Measurements from ENCODE around the gene ASIC3.
A peak's percentile ranks its signal among the peaks of the same experiment; 100 is the strongest.

- TF ChIP-seq POLR2AphosphoS5 (IDR thresholded peaks at IDR 0.05) (no peak), CTCF (IDR thresholded peaks at IDR 0.05) (peak in 5 of 7 experiments; percentile 13 to 30 (median 20)), POLR2A (IDR thresholded peaks at IDR 0.05) (no peak), EP300 (IDR thresholded peaks at IDR 0.05) (no peak)
Measured at GRCh38 chr7:151012911-151013347, 35.4 kb upstream of the ASIC3 start.

All from stomach (tissue), 4 donors.